ENCODE measurements around the gene RAI1.

RAI1 gene

GRCh38 chr17:17815062-17815406, 133.8 kb downstream of the RAI1 start:
- H3K27ac Mint-ChIP-seq, result no peak overlapping the region

DNA sequence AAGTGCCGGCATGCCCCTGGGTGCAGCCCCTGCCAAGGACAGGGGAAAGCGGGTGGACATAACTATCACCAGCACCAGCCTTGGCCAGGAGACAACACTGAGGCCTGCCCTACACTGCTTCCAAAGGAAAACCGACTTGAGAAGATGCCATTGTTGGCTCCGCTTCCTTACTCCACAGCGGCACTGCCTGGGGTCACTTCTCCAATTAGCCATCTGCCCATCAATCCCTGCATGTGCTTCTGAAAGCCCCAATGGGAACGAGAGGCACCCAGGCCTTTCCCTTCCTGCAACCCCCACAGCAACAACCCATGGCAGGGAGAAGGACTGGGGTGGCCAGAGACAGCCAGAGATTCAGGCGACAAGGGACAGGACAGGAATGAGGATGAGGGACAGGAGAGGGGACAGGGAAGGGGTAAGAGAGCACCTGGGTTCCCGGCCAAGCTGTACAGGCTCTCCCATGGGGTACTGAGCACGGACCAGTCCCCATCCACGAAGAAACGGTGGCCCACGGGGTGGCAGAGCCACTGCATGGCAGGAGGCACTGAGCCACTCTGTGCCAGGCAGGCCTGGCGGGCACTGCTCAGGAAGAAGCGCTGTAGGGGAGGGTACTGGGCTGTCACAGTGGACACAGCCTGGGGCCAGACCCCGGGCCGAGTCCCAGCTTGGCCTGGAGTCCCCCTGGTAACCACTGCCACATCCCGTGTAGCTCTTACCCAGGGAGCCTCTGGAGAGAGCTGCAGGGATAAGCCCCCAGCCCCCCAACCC, 134.4 kb downstream of the RAI1 start:
- peaks cover 32% of the 10 kb centered on the region for H3K4me1 Mint-ChIP-seq
- no peaks in the 10 kb centered on the region for H3K9me3 Mint-ChIP-seq
- ATAC-seq (no peak), DNase-seq (no peak)
- no peak overlapping the region for H3K27ac Mint-ChIP-seq
- H3K27me3 Mint-ChIP-seq, result no peaks in the 10 kb centered on the region
- peaks cover 20% of the 10 kb centered on the region for H3K36me3 Mint-ChIP-seq (ENCODE audit: low read depth)
- no peak overlapping the region for H3K4me3 Mint-ChIP-seq

More at GRCh38 chr17:17815062-17815406, 133.8 kb downstream of the RAI1 start:
- Mint-ChIP-seq H3K36me3 (ENCODE audit: low read depth) (peaks cover 20% of the 10 kb centered on the region), H3K9me3 (no peaks in the 10 kb centered on the region), H3K4me3 (no peak overlapping the region), H3K27me3 (no peaks in the 10 kb centered on the region), H3K4me1 (peaks cover 27% of the 10 kb centered on the region)
- no peak for DNase-seq
- ATAC-seq, result no peak

- no peak overlapping the region for H3K4me3 Mint-ChIP-seq
- H3K36me3 Mint-ChIP-seq (ENCODE audit: low read depth), result peaks cover 20% of the 10 kb centered on the region
- H3K9me3 Mint-ChIP-seq, result no peaks in the 10 kb centered on the region
- H3K27me3 Mint-ChIP-seq, result no peaks in the 10 kb centered on the region
- peaks cover 40% of the 10 kb centered on the region for H3K4me1 Mint-ChIP-seq
- no peak overlapping the region for H3K27ac Mint-ChIP-seq
- DNase-seq (no peak), ATAC-seq (no peak)
Observed at GRCh38 chr17:17816240-17816814, 135.1 kb downstream of the RAI1 start.

DNA sequence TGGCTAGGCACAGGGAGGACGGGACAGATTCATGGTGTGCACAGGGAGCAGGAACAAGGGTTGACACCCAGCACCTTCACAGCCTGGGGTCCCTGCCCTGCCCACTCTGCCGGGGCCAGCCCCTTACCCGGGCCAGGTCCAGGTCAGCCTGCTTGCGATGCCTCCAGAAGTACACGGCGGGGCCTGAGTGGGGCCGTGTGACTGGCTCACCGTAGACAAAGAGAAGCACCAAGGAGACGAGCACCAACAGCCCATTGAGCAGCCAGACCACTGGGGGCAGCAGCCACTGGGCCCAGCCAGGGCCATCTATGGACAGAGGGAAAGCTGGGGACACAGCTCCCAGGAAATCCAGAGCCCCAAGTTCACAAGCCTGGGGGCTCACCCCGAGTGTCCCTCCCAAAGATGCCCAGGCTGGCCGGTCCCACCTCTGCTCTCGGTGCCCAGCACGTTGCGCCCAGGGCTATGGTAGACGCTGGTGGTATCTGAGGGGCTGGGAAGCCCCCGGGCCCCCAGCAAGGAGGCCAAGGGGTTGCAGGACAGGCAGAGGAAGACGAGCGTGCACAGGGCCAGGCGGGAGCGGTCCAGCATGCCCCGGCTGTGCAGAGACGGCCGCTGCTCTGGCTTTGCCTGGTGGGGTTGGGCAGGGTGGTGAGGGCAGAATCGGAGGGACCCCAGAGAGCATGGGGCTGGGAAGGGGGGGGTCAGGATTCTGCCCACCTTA, 135.7 kb downstream of the RAI1 start:
- DNase-seq (no peak), ATAC-seq (no peak)
- peaks cover 17% of the 10 kb centered on the region for H3K36me3 Mint-ChIP-seq (ENCODE audit: low read depth)
- H3K4me3 Mint-ChIP-seq, result no peak overlapping the region
- H3K9me3 Mint-ChIP-seq, result no peaks in the 10 kb centered on the region
- H3K27me3 Mint-ChIP-seq, result no peaks in the 10 kb centered on the region
- H3K27ac Mint-ChIP-seq, result no peak overlapping the region
- peaks cover 43% of the 10 kb centered on the region for H3K4me1 Mint-ChIP-seq

DNA sequence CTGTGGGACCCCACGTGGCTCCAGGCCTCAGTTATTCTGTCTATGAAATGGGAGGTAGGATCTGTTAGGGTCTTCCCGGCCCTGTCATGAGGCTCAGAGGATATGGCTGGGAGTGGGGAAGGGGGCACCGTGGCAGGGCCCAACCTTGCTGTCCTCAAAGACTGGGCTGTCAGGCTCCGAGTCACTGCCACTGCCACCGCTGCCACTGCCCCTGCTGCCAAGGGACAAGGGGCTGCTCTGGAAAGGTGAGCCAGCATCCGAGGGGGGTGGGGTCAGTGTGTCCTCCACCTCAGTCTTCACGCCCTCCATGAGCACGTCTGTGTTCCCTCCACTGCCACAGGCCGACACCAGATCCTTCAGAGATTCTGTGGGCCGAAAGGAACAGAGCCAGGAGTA, 136.3 kb downstream of the RAI1 start:
- Mint-ChIP-seq H3K27me3 (no peaks in the 10 kb centered on the region), H3K9me3 (no peaks in the 10 kb centered on the region), H3K36me3 (ENCODE audit: low read depth) (peaks cover 17% of the 10 kb centered on the region), H3K4me1 (peaks cover 46% of the 10 kb centered on the region), H3K4me3 (no peak overlapping the region), H3K27ac (no peak overlapping the region)
- ATAC-seq (no peak), DNase-seq (no peak)

DNA sequence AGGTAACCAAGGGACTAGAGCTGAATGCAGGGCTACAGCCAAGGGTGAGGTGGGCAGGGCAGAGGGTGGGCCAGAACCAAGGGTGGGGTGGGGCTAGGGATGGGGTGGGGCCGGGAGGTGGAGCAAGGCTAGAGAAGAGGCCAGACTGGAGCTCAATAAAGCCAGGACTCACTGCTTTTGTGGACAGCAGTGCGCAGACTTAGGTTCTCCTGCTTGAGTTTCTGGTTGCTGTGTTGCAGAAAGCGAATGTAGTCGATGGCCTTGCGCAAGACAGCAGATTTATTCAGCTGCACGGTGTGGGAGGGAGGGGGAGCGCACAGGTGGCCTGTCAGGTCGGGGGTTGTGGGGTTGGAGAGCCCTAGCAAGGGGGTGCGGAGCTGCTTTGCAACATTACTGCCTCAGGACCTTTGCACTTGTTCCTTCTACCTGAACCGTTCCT, 136.8 kb downstream of the RAI1 start:
- Mint-ChIP-seq H3K9me3 (no peaks in the 10 kb centered on the region), H3K27ac (no peak overlapping the region), H3K4me1 (peaks cover 47% of the 10 kb centered on the region), H3K4me3 (no peak overlapping the region), H3K27me3 (no peaks in the 10 kb centered on the region), H3K36me3 (ENCODE audit: low read depth) (peaks cover 14% of the 10 kb centered on the region)
- no peak for ATAC-seq
- no peak for DNase-seq

DNA sequence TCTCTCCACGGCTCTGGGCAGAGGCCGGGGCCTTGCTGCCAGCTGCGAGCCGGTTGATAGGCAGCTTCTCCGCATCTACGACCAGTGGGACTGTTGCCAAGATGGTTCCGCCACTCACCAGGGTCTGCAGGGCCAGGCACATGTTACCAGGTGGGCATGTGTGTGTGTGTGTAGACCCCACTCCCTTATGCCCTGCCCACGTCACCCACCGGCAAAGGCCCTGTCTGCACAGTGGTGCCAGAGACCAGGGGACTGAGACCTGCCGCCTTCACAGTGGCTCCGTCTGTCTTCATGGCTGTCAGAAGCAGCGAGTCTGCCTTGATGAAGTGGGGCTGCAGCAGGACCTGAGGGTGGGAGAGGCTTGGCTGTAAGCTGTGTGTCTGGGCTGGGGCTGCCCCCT, 137.9 kb downstream of the RAI1 start:
- ATAC-seq (no peak), DNase-seq (no peak)
- no peaks in the 10 kb centered on the region for H3K9me3 Mint-ChIP-seq
- H3K27ac Mint-ChIP-seq, result no peak overlapping the region
- no peaks in the 10 kb centered on the region for H3K27me3 Mint-ChIP-seq
- H3K4me1 Mint-ChIP-seq, result peaks cover 53% of the 10 kb centered on the region
- peaks cover 13% of the 10 kb centered on the region for H3K36me3 Mint-ChIP-seq (ENCODE audit: low read depth)
- H3K4me3 Mint-ChIP-seq, result no peak overlapping the region

DNA sequence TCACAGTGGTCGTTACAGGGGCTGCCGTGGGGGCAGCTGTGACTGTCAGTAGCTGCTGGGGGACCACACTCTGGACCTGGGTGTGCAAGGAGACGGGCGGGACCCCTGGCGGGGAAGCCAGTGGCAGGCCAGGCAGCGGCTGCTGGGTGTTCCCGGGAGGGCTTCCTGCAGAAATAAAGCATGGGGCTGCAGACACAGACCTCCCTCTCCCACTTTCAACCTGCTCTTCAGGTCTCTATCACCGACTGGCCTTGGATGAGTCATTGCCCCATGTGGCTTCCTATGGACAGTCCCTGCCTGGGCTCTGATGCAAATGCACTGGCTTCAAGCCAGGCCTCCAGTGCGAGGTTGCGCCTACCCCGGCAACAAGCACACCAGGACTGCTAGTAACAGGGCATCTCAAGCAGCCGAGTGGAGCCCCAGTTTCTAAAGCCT, 138.3 kb downstream of the RAI1 start:
- no peaks in the 10 kb centered on the region for H3K9me3 Mint-ChIP-seq
- H3K4me3 Mint-ChIP-seq, result no peak overlapping the region
- peak overlapping the region; percentile 69 for H3K27ac Mint-ChIP-seq
- peak; percentile 82 for ATAC-seq
- peak; percentile 86 for DNase-seq
- H3K27me3 Mint-ChIP-seq, result no peaks in the 10 kb centered on the region
- H3K4me1 Mint-ChIP-seq, result peaks cover 58% of the 10 kb centered on the region
- peaks cover 13% of the 10 kb centered on the region for H3K36me3 Mint-ChIP-seq (ENCODE audit: low read depth)

- peak overlapping the region; percentile 49 for H3K4me3 Mint-ChIP-seq
- peak overlapping the region; percentile 69 for H3K27ac Mint-ChIP-seq
Observed at GRCh38 chr17:17820046-17820445, 138.8 kb downstream of the RAI1 start.

DNA sequence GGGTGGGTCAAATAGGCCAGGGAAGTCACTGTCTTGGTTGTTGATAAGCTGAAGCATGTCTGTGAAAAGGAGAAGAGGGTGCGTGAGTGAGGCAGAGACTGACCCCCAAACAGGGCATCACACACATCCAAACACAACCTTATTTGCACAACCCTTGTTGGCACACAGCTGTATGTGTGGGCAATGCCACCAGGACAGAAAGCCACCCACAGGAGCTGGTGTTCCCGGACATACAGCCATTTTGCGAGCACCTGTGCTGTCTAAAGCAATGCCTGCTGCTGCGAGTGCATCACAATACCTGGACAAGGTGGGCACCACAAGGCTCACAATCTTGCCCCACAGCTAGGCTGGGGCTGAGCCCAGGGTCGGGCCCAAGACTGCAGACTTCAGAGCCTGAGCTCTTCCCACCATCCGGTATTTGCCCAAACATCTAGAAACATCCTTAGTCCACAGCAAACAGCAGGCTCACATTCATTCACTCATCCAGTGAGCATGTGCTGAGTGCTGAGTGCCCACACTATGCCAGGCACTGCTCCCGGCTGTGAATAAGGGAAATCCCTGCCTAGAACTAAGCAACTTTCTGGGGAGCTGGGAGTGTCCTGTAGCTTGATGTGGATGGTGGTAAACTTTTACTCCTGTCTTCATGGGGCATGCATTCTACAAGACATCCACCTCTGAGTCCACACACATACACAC, 139.4 kb downstream of the RAI1 start:
- Mint-ChIP-seq H3K4me3 (peak overlapping the region; percentile 49), H3K27me3 (no peaks in the 10 kb centered on the region), H3K27ac (no peak overlapping the region), H3K36me3 (ENCODE audit: low read depth) (peaks cover 13% of the 10 kb centered on the region), H3K9me3 (no peaks in the 10 kb centered on the region), H3K4me1 (peaks cover 67% of the 10 kb centered on the region)
- DNase-seq (no peak), ATAC-seq (no peak)

More at GRCh38 chr17:17820046-17820445, 138.8 kb downstream of the RAI1 start:
- Mint-ChIP-seq H3K9me3 (no peaks in the 10 kb centered on the region), H3K27me3 (no peaks in the 10 kb centered on the region), H3K36me3 (ENCODE audit: low read depth) (peaks cover 13% of the 10 kb centered on the region), H3K4me1 (peaks cover 62% of the 10 kb centered on the region)
- DNase-seq (no peak), ATAC-seq (no peak)

DNA sequence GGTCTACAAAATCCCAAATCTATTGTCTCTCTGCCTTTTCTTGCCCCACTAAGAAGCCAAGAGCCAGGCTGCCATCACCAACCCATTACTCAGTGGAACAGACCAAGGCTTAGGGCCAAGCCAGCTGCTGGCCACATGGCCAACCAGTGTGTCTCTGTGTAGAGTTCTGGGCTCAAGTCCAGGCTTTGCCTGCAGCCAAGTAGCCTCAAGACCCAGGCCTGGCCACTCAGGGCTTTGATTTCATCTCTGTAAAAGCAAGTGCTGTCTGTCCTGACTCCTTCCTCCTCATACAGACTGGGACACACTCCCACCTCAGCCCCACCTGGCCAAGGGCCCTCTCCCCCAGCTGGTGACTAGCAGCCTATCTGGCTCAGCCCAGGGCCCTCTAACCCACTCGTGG, 140.9 kb downstream of the RAI1 start:
- no peak overlapping the region for H3K27ac Mint-ChIP-seq
- peaks cover 83% of the 10 kb centered on the region for H3K4me1 Mint-ChIP-seq
- H3K9me3 Mint-ChIP-seq, result no peaks in the 10 kb centered on the region
- peaks cover 20% of the 10 kb centered on the region for H3K36me3 Mint-ChIP-seq (ENCODE audit: low read depth)
- H3K4me3 Mint-ChIP-seq, result no peak overlapping the region
- DNase-seq, result no peak
- no peaks in the 10 kb centered on the region for H3K27me3 Mint-ChIP-seq
- no peak for ATAC-seq

DNA sequence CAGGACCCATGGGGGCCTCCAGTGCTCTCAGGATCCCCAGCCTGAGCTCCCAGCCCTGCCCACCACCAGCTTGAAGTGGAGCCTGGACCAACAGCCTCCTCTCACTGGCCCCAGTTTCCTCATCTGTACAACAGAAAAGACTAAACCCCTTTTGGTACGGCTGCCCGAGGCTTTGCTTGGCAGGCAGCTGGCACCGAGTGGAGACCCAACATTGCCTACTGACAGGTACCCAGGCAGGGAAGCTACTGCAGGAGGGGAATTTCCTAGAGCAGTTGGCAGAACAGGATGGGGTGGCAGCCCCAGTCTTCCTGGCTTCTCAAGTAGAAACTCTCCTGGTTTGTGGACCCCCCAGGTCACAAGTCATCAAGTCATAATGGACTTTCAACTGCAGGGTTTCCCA, 141.4 kb downstream of the RAI1 start:
- ATAC-seq (no peak), DNase-seq (no peak)
- Mint-ChIP-seq H3K27me3 (no peaks in the 10 kb centered on the region), H3K4me3 (peak overlapping the region; percentile 59), H3K9me3 (no peaks in the 10 kb centered on the region), H3K27ac (no peak overlapping the region), H3K36me3 (ENCODE audit: low read depth) (peaks cover 20% of the 10 kb centered on the region), H3K4me1 (peaks cover 86% of the 10 kb centered on the region)

DNA sequence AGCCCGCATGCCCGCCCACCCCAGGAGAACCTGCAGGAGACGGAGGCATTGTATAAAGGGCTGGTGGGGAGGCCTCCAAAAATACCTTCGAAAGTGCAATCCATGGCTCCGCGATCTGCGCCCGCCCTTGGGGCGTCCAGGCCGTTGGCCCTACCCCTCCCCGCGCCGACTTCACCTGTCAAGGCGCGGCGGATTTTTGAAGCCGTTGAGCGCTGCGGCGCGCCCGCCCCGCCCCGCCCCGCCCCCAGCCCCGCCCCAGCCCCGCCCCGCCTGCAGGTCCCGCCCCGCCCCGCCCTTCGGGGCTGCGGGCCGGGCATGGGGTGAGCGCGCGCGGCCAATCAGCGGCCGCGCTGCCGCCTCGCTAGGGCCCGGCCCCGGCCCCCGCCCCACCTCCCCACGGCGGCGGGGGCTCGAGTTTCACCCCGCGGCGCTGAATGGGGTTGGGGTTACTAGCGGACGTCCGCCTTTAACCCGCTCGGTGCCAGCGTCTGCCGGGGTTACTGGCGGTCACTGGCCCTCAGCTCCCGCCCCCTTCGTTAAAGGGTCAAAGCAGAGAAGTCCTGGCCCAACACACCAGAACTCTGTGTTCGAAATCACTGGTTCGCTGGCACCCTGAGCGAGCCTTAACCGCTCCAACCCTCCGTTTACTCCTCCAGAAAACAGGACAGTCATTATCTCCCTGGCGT, 142.3 kb downstream of the RAI1 start:
- peak; percentile 75 for DNase-seq
- Mint-ChIP-seq H3K4me1 (peaks cover 89% of the 10 kb centered on the region), H3K9me3 (no peaks in the 10 kb centered on the region), H3K27me3 (no peaks in the 10 kb centered on the region), H3K4me3 (peak overlapping the region; percentile 73), H3K27ac (peak overlapping the region; percentile 88), H3K36me3 (ENCODE audit: low read depth) (peaks cover 16% of the 10 kb centered on the region)
- peak; percentile 70 for ATAC-seq

Measured in activated naive CD8-positive, alpha-beta T cell treated with anti-CD3 and anti-CD28 coated beads, Interleukin-2, amount 50 U/mL, for 24 hours (primary cell).